IMR-90 (cell line): ENCODE measurements around the gene SHROOM1. TPM values are rescaled to one million over a fixed set of nuclear protein-coding genes. Genes with fewer than 3 reads are reported as not detected.
A peak's percentile ranks its signal among the peaks of the same experiment; 100 is the strongest.

ENCODE experiments used
- ATAC-seq: fragments of 200-7000 bp; cut with Tn5 transposase; 2 replicates; pipeline ENCODE4 v1.9.1; 2020; ENCODE audit warnings: low read depth, mild to moderate bottlenecking, moderate library complexity
- BruUV-seq: library from RNA; stranded (reverse); fragments of 400-500 nt; replicated peaks from 2 replicates; lab custom pipeline; 2021; lab: Mats Ljungman, UMichigan
- CTCF ChIA-PET: fragments of 300-600 bp; formaldehyde crosslinking; extraction: SDS; loops from one replicate; lab custom pipeline; 2021; ENCODE audit warnings: antibody characterized with exemption; lab: Yijun Ruan, JAX
- POLR2A ChIA-PET: fragments of 300-600 bp; sonication (Branson Sonifier 250); formaldehyde crosslinking; loops from one replicate; lab custom pipeline; 2022; ENCODE audit warnings: antibody characterized with exemption; ENCODE audit not compliant: unreplicated experiment; lab: Charles Lee
- DNase-seq: peaks from one replicate; pipeline ENCODE4 v3.0.0; 2013
- H2AFZ ChIP-seq: replicated peaks from 2 replicates; pipeline ENCODE3; 2013; ENCODE audit warnings: low read length, mild to moderate bottlenecking; ENCODE audit not compliant: poor library complexity
- H2AK5ac ChIP-seq: 2 replicates; pipeline ENCODE4 v1.6.1; 2013; ENCODE audit warnings: low read depth, low read length, inconsistent platforms
- H2AK9ac ChIP-seq: replicated peaks from 2 replicates; pipeline ENCODE3; 2013; ENCODE audit warnings: mild to moderate bottlenecking, low read depth, low read length, moderate library complexity; ENCODE audit not compliant: poor library complexity
- H2BK120ac ChIP-seq: 2 replicates; pipeline ENCODE4 v1.6.1; 2013; ENCODE audit warnings: low read depth, low read length, inconsistent platforms
- H2BK15ac ChIP-seq: 3 replicates; pipeline ENCODE4 v1.6.1; 2013; ENCODE audit warnings: low read depth, low read length, inconsistent platforms
- H2BK20ac ChIP-seq: 2 replicates; pipeline ENCODE4 v1.6.1; 2013; ENCODE audit warnings: low read depth, mild to moderate bottlenecking, inconsistent platforms, low read length, moderate library complexity
- H2BK5ac ChIP-seq: 2 replicates; pipeline ENCODE4 v1.6.1; 2013; ENCODE audit warnings: mild to moderate bottlenecking, low read depth, low read length, inconsistent platforms; ENCODE audit not compliant: poor library complexity, severe bottlenecking
- H3K14ac ChIP-seq: replicated peaks from 2 replicates; pipeline ENCODE4 v1.6.1; 2013; ENCODE audit warnings: low read depth, low read length, inconsistent platforms
- H3K18ac ChIP-seq: 2 replicates; pipeline ENCODE4 v1.6.1; 2013; ENCODE audit warnings: low read depth, low read length, control low read depth
- H3K23ac ChIP-seq: 2 replicates; pipeline ENCODE4 v1.6.1; 2013; ENCODE audit warnings: low read depth, low read length, inconsistent platforms
- H3K27ac ChIP-seq: 2 replicates; pipeline ENCODE4 v1.5.1; 2013; ENCODE audit warnings: mild to moderate bottlenecking, control low read depth, low read length; ENCODE audit not compliant: insufficient read depth
- H3K27me3 ChIP-seq: 2 replicates; pipeline ENCODE4 v1.6.1; 2013; ENCODE audit warnings: low read length; ENCODE audit not compliant: control insufficient read depth, insufficient read depth
- H3K36me3 ChIP-seq: 2 replicates; pipeline ENCODE4 v1.6.1; 2013; ENCODE audit warnings: low read length, mixed read lengths; ENCODE audit not compliant: control insufficient read depth, insufficient read depth
- H3K4ac ChIP-seq: 2 replicates; pipeline ENCODE4 v1.6.1; 2013; ENCODE audit warnings: low read depth, low read length, inconsistent platforms
- H3K4me1 ChIP-seq: 2 replicates; pipeline ENCODE4 v1.6.1; 2013; ENCODE audit warnings: low read length, mixed read lengths; ENCODE audit not compliant: control insufficient read depth, insufficient read depth
- H3K4me2 ChIP-seq: 2 replicates; pipeline ENCODE4 v1.6.1; 2013; ENCODE audit warnings: low read depth, mild to moderate bottlenecking, control low read depth, low read length, moderate library complexity
- H3K4me3 ChIP-seq: 2 replicates; pipeline ENCODE4 v1.5.1; 2013; ENCODE audit warnings: low read depth, mild to moderate bottlenecking, control low read depth, low read length, moderate library complexity; ENCODE audit not compliant: insufficient read depth
- H3K56ac ChIP-seq: 2 replicates; pipeline ENCODE4 v1.6.1; 2013; ENCODE audit warnings: low read length, inconsistent platforms; ENCODE audit not compliant: insufficient read depth; ENCODE audit errors: extremely low read depth
- H3K79me1 ChIP-seq, 2 experiments: 2 replicates each; pipeline ENCODE4 v1.6.1; 2013; ENCODE audit warnings: low read length in 2 of 2, inconsistent platforms in 1 of 2, low read depth in 1 of 2
- H3K9ac ChIP-seq: 2 replicates; pipeline ENCODE4 v1.6.1; 2013; ENCODE audit warnings: low read depth, low read length, control low read depth
- H3K9me1 ChIP-seq: 2 replicates; pipeline ENCODE4 v1.6.1; 2013; ENCODE audit warnings: low read length, inconsistent platforms; ENCODE audit not compliant: insufficient read depth
- H3K9me3 ChIP-seq: 2 replicates; pipeline ENCODE4 v1.6.1; 2013; ENCODE audit warnings: low read length; ENCODE audit not compliant: control insufficient read depth, insufficient read depth
- H4K20me1 ChIP-seq: 2 replicates; pipeline ENCODE4 v1.6.1; 2013; ENCODE audit warnings: low read length, inconsistent platforms; ENCODE audit not compliant: insufficient read depth
- H4K5ac ChIP-seq: 2 replicates; pipeline ENCODE4 v1.6.1; 2013; ENCODE audit warnings: mild to moderate bottlenecking, low read depth, low read length, control low read depth
- H4K8ac ChIP-seq, 2 experiments: 2 replicates each; pipeline ENCODE4 v1.6.1; 2013; ENCODE audit warnings: low read depth in 2 of 2, low read length in 2 of 2, control low read depth in 1 of 2, inconsistent platforms in 1 of 2
- H4K91ac ChIP-seq: 2 replicates; pipeline ENCODE4 v1.6.1; 2013; ENCODE audit warnings: low read depth, low read length, inconsistent platforms; ENCODE audit not compliant: insufficient read depth
- BHLHE40 ChIP-seq: fragments of 150-350 bp; IDR thresholded peaks from 2 replicates; pipeline ENCODE4 v1.6.1; 2016; ENCODE audit warnings: mild to moderate bottlenecking, low read depth, low read length
- CEBPB ChIP-seq: IDR thresholded peaks from 2 replicates; pipeline ENCODE4 v1.6.1; 2012; ENCODE audit warnings: low read depth, low read length, improper control_type of control experiment
- CHD1 ChIP-seq: IDR thresholded peaks from 2 replicates; pipeline ENCODE4 v1.6.1; 2012; ENCODE audit warnings: low read depth, low read length, improper control_type of control experiment
- FOS ChIP-seq: fragments of 150-350 bp; IDR thresholded peaks from 2 replicates; pipeline ENCODE4 v1.6.1; 2016; ENCODE audit warnings: low read depth, low read length
- MAFK ChIP-seq: IDR thresholded peaks from 2 replicates; pipeline ENCODE4 v1.6.1; 2012; ENCODE audit warnings: low read depth, low read length, improper control_type of control experiment
- MAZ ChIP-seq: IDR thresholded peaks from 2 replicates; pipeline ENCODE4 v1.6.1; 2012; ENCODE audit warnings: low read depth, mild to moderate bottlenecking, low read length, improper control_type of control experiment, moderate library complexity, borderline replicate concordance
- MXI1 ChIP-seq: IDR thresholded peaks from 2 replicates; pipeline ENCODE4 v1.6.1; 2012; ENCODE audit warnings: low read depth, mild to moderate bottlenecking, low read length, moderate library complexity, borderline replicate concordance
- NFE2L2 ChIP-seq: fragments of 150-350 bp; IDR thresholded peaks from 2 replicates; pipeline ENCODE4 v1.6.1; 2016; ENCODE audit warnings: low read depth, mild to moderate bottlenecking, low read length
- POLR2A ChIP-seq: IDR thresholded peaks from 2 replicates; pipeline ENCODE4 v1.6.1; 2012; ENCODE audit warnings: mild to moderate bottlenecking, low read depth, low read length
- RAD21 ChIP-seq: IDR thresholded peaks from 2 replicates; pipeline ENCODE4 v1.6.1; 2012; ENCODE audit warnings: low read length, improper control_type of control experiment
- RCOR1 ChIP-seq: IDR thresholded peaks from 2 replicates; pipeline ENCODE4 v1.6.1; 2012; ENCODE audit warnings: mild to moderate bottlenecking, low read length, improper control_type of control experiment; ENCODE audit not compliant: insufficient replicate concordance
- RFX5 ChIP-seq: IDR thresholded peaks from 2 replicates; pipeline ENCODE4 v1.8.0; 2012; ENCODE audit warnings: low read depth, mild to moderate bottlenecking, low read length, moderate library complexity
- SMC3 ChIP-seq: fragments of 150-350 bp; IDR thresholded peaks from 2 replicates; pipeline ENCODE4 v1.6.1; 2016; ENCODE audit warnings: low read depth, mild to moderate bottlenecking, antibody characterized with exemption, low read length, moderate library complexity
- USF2 ChIP-seq: fragments of 150-350 bp; IDR thresholded peaks from 2 replicates; pipeline ENCODE4 v1.6.1; 2017; ENCODE audit warnings: mild to moderate bottlenecking, antibody characterized with exemption, low read length, low read depth
- WGBS, 2 experiments: methylation state at CpG; one replicate each; pipeline versions ENCODE4 v1.1.5 to v1.1.7; 2013; ENCODE audit warnings: missing lambda C conversion rate in 2 of 2; ENCODE audit not compliant: insufficient read length in 1 of 2; ENCODE audit errors: extremely low coverage in 2 of 2; 5-methylcytosine and 5-hydroxymethylcytosine counted together
- dilution Hi-C: fragments of 300-500 bp; cut with HindIII; formaldehyde crosslinking; loops from one replicate; pipeline ENCODE4 v1.14.3; 2018; ENCODE audit warnings: low sequenced_read_pairs; ENCODE audit not compliant: unreplicated experiment
- in situ Hi-C: fragments of 300-500 bp; cut with MboI; formaldehyde crosslinking; loops from 3 replicates; pipeline ENCODE4 v1.14.3; 2019; ENCODE audit warnings: low sequenced_read_pairs, inconsistent platforms, mixed read lengths
- intact Hi-C: fragments of 100-400 bp; cut with micrococcal nuclease; formaldehyde crosslinking; loops from 2 replicates; pipeline ENCODE4 v1.10.0; 2022
- polyA plus RNA-seq, 3 experiments: library from polyadenylated mRNA; depleted of rRNA; stranded (reverse); fragments of >200 nt; gene quantifications; 2 replicates each; pipeline ENCODE4 v1.2.3, GENCODE V29; 2012; ENCODE audit warnings: low replicate concordance in 1 of 3
- total RNA-seq: library from RNA; depleted of rRNA; stranded (reverse); fragments of >200 nt; gene quantifications from 2 replicates; pipeline ENCODE4 v1.2.3, GENCODE V29; 2012
- TF ChIP-seq, protein P1 (sequence below): fragments of 150-350 bp; IDR thresholded peaks from 2 replicates; pipeline ENCODE4 v1.6.1; 2016; ENCODE audit warnings: low read depth, mild to moderate bottlenecking, low read length, moderate library complexity, borderline replicate concordance
- TF ChIP-seq, protein P2 (sequence below): conservative IDR thresholded peaks from 2 replicates; pipeline ENCODE4 v1.5.1; 2012; ENCODE audit warnings: mild to moderate bottlenecking, low read depth, low read length, improper control_type of control experiment

SHROOM1 gene
- total and polyA plus RNA-seq, 2 of the 4 experiments (the other 2 are of a cell fraction): 1.4 to 6.3 TPM

DNA sequence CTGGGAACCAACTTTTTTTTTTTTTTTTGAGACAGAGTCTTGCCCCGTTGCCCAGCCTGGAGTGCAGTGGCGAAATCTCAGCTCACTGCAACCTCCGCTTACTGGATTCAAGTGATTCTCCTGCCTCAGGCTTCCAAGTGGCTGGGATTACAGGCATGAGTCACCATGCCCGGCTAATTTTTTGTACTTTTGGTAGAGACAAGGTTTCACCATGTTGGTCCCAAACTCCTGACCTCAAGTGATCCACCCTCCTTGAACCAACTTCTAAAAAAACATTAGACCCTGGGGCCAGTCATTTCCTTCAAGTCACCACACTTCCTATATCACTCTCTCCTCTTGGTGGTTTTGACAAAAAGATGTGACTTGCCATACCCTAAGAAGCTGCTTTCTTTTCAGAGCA lies 10.9 kb upstream of the SHROOM1 start:
- TF ChIP-seq NFE2L2 (no peak), POLR2A (no peak), FOS (no peak), USF2 (no peak), RCOR1 (no peak), RFX5 (no peak), CHD1 (no peak), MAZ (no peak), BHLHE40 (no peak), MXI1 (no peak), RAD21 (no peak), SMC3 (no peak), CEBPB (no peak), MAFK (no peak)
- TF ChIP-seq, protein P1, sequence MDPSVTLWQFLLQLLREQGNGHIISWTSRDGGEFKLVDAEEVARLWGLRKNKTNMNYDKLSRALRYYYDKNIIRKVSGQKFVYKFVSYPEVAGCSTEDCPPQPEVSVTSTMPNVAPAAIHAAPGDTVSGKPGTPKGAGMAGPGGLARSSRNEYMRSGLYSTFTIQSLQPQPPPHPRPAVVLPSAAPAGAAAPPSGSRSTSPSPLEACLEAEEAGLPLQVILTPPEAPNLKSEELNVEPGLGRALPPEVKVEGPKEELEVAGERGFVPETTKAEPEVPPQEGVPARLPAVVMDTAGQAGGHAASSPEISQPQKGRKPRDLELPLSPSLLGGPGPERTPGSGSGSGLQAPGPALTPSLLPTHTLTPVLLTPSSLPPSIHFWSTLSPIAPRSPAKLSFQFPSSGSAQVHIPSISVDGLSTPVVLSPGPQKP: no peak
- TF ChIP-seq, protein P2, sequence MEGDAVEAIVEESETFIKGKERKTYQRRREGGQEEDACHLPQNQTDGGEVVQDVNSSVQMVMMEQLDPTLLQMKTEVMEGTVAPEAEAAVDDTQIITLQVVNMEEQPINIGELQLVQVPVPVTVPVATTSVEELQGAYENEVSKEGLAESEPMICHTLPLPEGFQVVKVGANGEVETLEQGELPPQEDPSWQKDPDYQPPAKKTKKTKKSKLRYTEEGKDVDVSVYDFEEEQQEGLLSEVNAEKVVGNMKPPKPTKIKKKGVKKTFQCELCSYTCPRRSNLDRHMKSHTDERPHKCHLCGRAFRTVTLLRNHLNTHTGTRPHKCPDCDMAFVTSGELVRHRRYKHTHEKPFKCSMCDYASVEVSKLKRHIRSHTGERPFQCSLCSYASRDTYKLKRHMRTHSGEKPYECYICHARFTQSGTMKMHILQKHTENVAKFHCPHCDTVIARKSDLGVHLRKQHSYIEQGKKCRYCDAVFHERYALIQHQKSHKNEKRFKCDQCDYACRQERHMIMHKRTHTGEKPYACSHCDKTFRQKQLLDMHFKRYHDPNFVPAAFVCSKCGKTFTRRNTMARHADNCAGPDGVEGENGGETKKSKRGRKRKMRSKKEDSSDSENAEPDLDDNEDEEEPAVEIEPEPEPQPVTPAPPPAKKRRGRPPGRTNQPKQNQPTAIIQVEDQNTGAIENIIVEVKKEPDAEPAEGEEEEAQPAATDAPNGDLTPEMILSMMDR: no peak
- no peak overlapping the region for H3K23ac ChIP-seq
- peaks cover 19% of the 10 kb centered on the region for H3K4me1 ChIP-seq
- no peaks in the 10 kb centered on the region for H3K27me3 ChIP-seq
- H2AK5ac ChIP-seq: no peak overlapping the region
- H2BK15ac ChIP-seq: no peak overlapping the region
- no peak overlapping the region for H4K91ac ChIP-seq
- no peak overlapping the region for H2AK9ac ChIP-seq
- H4K20me1 ChIP-seq: no peaks in the 10 kb centered on the region
- peaks cover 7% of the 10 kb centered on the region for H3K9me1 ChIP-seq
- no peak overlapping the region for H2BK5ac ChIP-seq
- no peak overlapping the region for H3K14ac ChIP-seq
- POLR2A ChIA-PET: no interaction called here
- CTCF ChIA-PET: no interaction called here
- H3K36me3 ChIP-seq: no peaks in the 10 kb centered on the region
- H3K27ac ChIP-seq: no peak overlapping the region
- in situ Hi-C loops: no loop called here
- H3K4me2 ChIP-seq: no peak overlapping the region
- no peak overlapping the region for H3K4me3 ChIP-seq
- no peak overlapping the region for H4K5ac ChIP-seq
- H2BK20ac ChIP-seq: no peak overlapping the region
- no peak overlapping the region for H4K8ac ChIP-seq
- no peak overlapping the region for H3K4ac ChIP-seq
- no peak overlapping the region for H3K56ac ChIP-seq
- H3K9me3 ChIP-seq: no peaks in the 10 kb centered on the region
- BruUV-seq: no TSS peak
- no peak overlapping the region for H3K18ac ChIP-seq
- no peak for ATAC-seq
- no peak overlapping the region for H2AFZ ChIP-seq
- H2BK120ac ChIP-seq: no peak overlapping the region
- no CpG with 5 or more reads among the region's 4 CpGs for WGBS, 2 experiments
- no peaks in the 10 kb centered on the region for H3K79me1 ChIP-seq
- intact Hi-C loops: no loop called here
- dilution Hi-C loops: no loop called here
- DNase-seq: peak; percentile 34
- H3K9ac ChIP-seq: no peak overlapping the region
